ENCODE results near the gene RTL3. TPM values are rescaled to one million over a fixed set of nuclear protein-coding genes. Genes with fewer than 3 reads are reported as not detected.

The RTL3 gene
- total RNA-seq, result under 1 TPM in 2 of 4 donors, not detected in 2; 0.19 to 0.21 TPM

GRCh38 chrX:78658845-78659744 is at the start of gene RTL3:
RTL3 (minus strand) TSS chrX:78659328; CDS start chrX:78658420, 908 bp downstream.
- Histone ChIP-seq H3K4me1 (no peaks in the 10 kb centered on the region), H3K4me3 (no peak within 1 kb of the TSS), H3K27me3 (no peaks in the 10 kb centered on the region), H3K9me3 (no peaks in the 10 kb centered on the region), H3K27ac (no peak within 1 kb of the TSS), H3K36me3 (no peaks in the 10 kb centered on the region)
- no peak for DNase-seq
- TF ChIP-seq CTCF (IDR thresholded peaks at IDR 0.05) (no peak), POLR2A (IDR thresholded peaks at IDR 0.05) (no peak)
- 54 to 55% methylated on average over 3 of the region's 3 CpGs for WGBS, 2 donors
- intact Hi-C loops (cut with DNase I), result no loop called here

- no peak overlapping the region for H3K4me3 ChIP-seq
Measured at GRCh38 chrX:78708816-78709215, 49.7 kb upstream of the RTL3 start.

GRCh38 chrX:78708262-78708661 is 49.1 kb upstream of the RTL3 start:
- no peak for TF ChIP-seq POLR2A (IDR thresholded peaks at IDR 0.05)
- TF ChIP-seq CTCF (IDR thresholded peaks at IDR 0.05), result peak in 4 of 6 experiments; percentile 10 to 22 (median 12)
- Histone ChIP-seq H3K4me1 (no peaks in the 10 kb centered on the region), H3K36me3 (no peaks in the 10 kb centered on the region), H3K27me3 (no peaks in the 10 kb centered on the region), H3K27ac (peak overlapping the region in 1 of 4 donors; percentile 29), H3K4me3 (no peak overlapping the region), H3K9me3 (no peaks in the 10 kb centered on the region)
- intact Hi-C loops (cut with DNase I), result no loop called here
- WGBS, 2 donors, result 14 to 32% methylated on average over 2 of the region's 2 CpGs
- DNase-seq, result no peak

More at GRCh38 chrX:78708816-78709215, 49.7 kb upstream of the RTL3 start:
- H3K27ac ChIP-seq, result peak overlapping the region in 1 of 4 donors; percentile 33
- DNase-seq, result no peak
- WGBS, 2 donors, result 36 to 40% methylated on average over 2 of the region's 2 CpGs
- TF ChIP-seq CTCF (IDR thresholded peaks at IDR 0.05), result no peak
- no peak for TF ChIP-seq POLR2A (IDR thresholded peaks at IDR 0.05)
- no peaks in the 10 kb centered on the region for H3K27me3 ChIP-seq
- no peaks in the 10 kb centered on the region for H3K36me3 ChIP-seq
- no peaks in the 10 kb centered on the region for H3K4me1 ChIP-seq
- intact Hi-C loops (cut with DNase I), result no loop called here
- no peaks in the 10 kb centered on the region for H3K9me3 ChIP-seq

- Histone ChIP-seq H3K27me3 (no peaks in the 10 kb centered on the region), H3K36me3 (no peaks in the 10 kb centered on the region), H3K27ac (no peak overlapping the region), H3K9me3 (no peaks in the 10 kb centered on the region), H3K4me3 (no peak overlapping the region), H3K4me1 (no peaks in the 10 kb centered on the region)
- intact Hi-C loops (cut with DNase I), result no loop called here
- TF ChIP-seq CTCF (IDR thresholded peaks at IDR 0.05), result no peak
- no peak for TF ChIP-seq POLR2A (IDR thresholded peaks at IDR 0.05)
- DNase-seq, result no peak
- WGBS, 2 donors, result 17 to 66% methylated on average over 2 of the region's 2 CpGs
Measured at GRCh38 chrX:78706071-78706470, 46.9 kb upstream of the RTL3 start.

- 31 to 55% methylated on average over 2 to 3 of the region's 3 CpGs for WGBS, 2 donors
- no peaks in the 10 kb centered on the region for H3K27me3 ChIP-seq
- no peaks in the 10 kb centered on the region for H3K36me3 ChIP-seq
- no peak for DNase-seq
- no peaks in the 10 kb centered on the region for H3K9me3 ChIP-seq
- intact Hi-C loops (cut with DNase I), result no loop called here
- no peak overlapping the region for H3K27ac ChIP-seq
- TF ChIP-seq CTCF (IDR thresholded peaks at IDR 0.05) (no peak), POLR2A (IDR thresholded peaks at IDR 0.05) (no peak)
- no peaks in the 10 kb centered on the region for H3K4me1 ChIP-seq
- H3K4me3 ChIP-seq, result no peak overlapping the region
Measured at GRCh38 chrX:78693536-78693935, 34.4 kb upstream of the RTL3 start.

Data from esophagus squamous epithelium (tissue), 5 donors.